Activated naive CD4-positive, alpha-beta T cell treated with anti-CD3 and anti-CD28 coated beads, Interleukin-2, amount 50 U/mL, for 72 hours (primary cell): ENCODE data around the gene FBXL15. TPM values are rescaled to one million over a fixed set of nuclear protein-coding genes. Genes with fewer than 3 reads are reported as not detected.
A peak's percentile ranks its signal among the peaks of the same experiment; 100 is the strongest.
"Not testable (repeated sequence)": the region's sequence is repeated elsewhere in the genome, so short reads cannot be mapped to it uniquely, and the experiment has no call there.

ENCODE experiments used
- ATAC-seq, 2 donors: fragments of 150-1000 bp; cut with Tn5 transposase; 2 replicates each; pipeline ENCODE4 v1.10.0; 2021; ENCODE audit warnings: mild to moderate bottlenecking in 2 of 2, moderate library complexity in 2 of 2
- DNase-seq, 2 donors: peaks; one replicate each; pipeline ENCODE4 v3.0.0; 2021 to 2022; ENCODE audit warnings: low spot score in 2 of 2
- H3K27ac Mint-ChIP-seq, 2 donors: one replicate each; pipeline ENCODE4 v1.8.0; 2022; ENCODE audit warnings: mild to moderate bottlenecking in 2 of 2, mixed read lengths in 2 of 2
- H3K36me3 Mint-ChIP-seq, 2 donors: one replicate each; pipeline ENCODE4 v1.8.0; 2022; ENCODE audit warnings: mixed read lengths in 2 of 2
- H3K9me3 Mint-ChIP-seq, 2 donors: one replicate each; pipeline ENCODE4 v1.8.0; 2022; ENCODE audit warnings: mixed read lengths in 2 of 2
- total RNA-seq, 2 donors: library from RNA; stranded (reverse); gene quantifications; one replicate each; pipeline ENCODE4 v1.2.3, GENCODE V29; 2022

Gene FBXL15
- total RNA-seq, 2 donors from 2014 or later = 12.9 to 27.4 TPM

DNA sequence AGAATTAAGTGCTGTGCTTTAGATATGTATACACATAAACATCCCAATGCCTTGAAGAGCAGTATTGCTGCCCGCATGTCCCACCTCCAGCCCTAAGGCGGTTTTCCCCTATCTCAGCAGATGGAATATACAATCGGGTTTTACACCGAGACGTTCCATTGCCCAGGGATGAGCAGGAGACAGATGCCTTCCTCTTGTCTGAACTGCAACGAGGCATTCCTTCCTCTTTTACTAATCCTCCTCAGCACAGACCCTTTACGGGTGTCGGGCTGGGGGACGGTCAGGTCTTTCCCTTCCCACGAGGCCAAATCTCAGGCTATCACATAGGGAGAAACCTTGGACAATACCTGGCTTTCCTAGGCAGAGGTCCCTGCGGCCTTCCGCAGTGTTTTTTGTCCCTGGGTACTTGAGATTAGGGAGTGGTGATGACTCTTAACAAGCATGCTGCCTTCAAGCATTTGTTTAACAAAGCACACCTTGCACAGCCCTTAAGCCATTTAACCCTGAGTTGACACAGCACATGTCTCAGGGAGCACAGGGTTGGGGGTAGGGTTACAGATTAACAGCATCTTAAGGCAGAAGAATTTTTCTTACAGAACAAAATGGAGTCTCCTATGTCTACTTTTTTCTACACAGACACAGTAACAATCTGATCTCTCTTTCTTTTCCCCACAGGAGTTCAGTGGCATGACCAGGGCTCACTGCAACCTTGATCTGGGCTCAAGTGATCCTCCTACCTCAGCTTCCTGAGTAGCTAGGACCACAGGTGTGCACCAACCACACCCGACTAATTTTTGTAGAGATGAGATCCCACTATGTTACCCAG is 34.2 kb downstream of the FBXL15 start:
- not testable (repeated sequence) for DNase-seq, ATAC-seq, H3K9me3 Mint-ChIP-seq
- peak overlapping the region in 1 of 2 donors; percentile 46 for H3K27ac Mint-ChIP-seq
- H3K36me3 Mint-ChIP-seq = peaks cover 21 to 23% of the 10 kb centered on the region in 2 donors

DNA sequence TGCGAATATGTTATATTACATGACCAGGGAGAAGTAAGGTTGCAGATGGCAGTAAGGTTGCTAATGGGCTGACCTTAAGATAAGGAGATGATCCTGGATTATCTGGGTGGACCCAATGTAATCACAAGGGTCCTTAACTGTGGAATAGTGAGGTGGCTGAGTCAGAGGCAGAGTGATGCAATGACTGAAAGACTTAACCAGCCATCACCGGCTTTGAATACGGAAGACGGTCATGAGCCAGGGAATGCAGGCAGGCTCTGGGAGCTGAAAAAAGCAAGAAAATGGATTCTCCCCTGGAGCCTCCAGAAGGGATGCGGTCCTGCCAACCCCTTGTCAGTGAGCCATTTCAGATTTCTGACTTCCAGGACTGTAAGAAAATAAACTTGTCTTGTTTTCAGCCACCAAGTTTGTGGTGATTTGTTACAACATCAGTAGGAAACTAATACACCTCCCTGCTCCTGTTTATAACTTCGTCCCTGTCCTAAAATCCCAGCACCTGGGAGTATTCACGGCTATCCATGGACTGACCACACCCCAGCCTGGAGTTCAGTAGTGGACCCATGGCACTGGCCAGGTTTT is 35.3 kb downstream of the FBXL15 start:
- H3K9me3 Mint-ChIP-seq = no peaks in the 10 kb centered on the region
- no peak overlapping the region for H3K27ac Mint-ChIP-seq
- DNase-seq (no peak), ATAC-seq (no peak)
- H3K36me3 Mint-ChIP-seq = peaks cover 17 to 23% of the 10 kb centered on the region in 2 donors

DNA sequence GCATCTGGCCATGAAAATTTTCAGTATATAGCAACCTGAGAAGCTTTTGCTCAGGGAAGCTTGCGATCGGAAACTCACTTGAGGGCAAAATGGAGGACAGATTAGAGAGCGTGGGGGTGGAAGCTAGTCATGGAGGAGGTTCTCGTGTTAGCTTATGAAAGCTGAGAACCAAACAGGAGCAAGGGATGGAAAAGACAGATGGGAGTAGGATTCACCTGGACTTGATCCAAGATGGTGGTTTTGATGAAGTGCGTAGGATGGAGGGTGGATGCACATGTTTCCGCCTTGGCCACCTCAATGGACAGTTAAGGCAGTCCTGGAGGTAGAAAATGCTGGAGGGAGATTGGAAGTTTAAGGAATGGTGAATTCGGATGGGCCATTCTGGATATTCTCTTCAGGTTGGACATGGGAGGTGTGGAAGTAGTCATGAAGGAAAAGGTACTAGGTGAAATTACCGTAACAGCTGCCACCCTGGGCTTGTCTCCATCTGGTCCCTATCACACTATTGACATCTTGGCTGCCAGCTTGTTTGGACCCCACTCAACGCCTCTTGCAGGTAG is 37.0 kb downstream of the FBXL15 start:
- DNase-seq = no peak
- no peak overlapping the region for H3K27ac Mint-ChIP-seq
- no peaks in the 10 kb centered on the region for H3K9me3 Mint-ChIP-seq
- peaks cover 14 to 20% of the 10 kb centered on the region in 2 donors for H3K36me3 Mint-ChIP-seq
- no peak for ATAC-seq

DNA sequence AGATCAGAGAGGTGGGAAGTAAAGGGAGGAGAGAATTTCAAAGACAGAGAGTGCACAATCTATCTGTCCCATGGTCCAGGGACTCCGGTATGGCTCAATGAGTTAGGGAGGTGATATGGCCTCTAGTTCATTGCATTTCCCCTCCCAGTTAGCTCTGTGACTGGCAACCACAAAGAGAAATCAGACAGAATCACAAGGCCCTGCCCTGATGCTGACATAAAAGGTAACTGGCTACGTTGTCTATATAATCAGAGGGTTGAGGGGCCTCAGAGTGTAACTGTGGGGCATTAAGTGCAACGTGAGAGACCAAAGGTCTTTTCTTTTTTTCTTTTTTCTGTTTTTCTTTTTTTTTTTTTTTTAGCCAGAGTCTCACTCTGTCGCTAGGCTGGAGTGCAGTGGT is 38.0 kb downstream of the FBXL15 start:
- H3K36me3 Mint-ChIP-seq = peaks cover 8 to 13% of the 10 kb centered on the region in 2 donors
- no peak overlapping the region for H3K27ac Mint-ChIP-seq
- H3K9me3 Mint-ChIP-seq = no peaks in the 10 kb centered on the region
- DNase-seq (no peak), ATAC-seq (no peak)

DNA sequence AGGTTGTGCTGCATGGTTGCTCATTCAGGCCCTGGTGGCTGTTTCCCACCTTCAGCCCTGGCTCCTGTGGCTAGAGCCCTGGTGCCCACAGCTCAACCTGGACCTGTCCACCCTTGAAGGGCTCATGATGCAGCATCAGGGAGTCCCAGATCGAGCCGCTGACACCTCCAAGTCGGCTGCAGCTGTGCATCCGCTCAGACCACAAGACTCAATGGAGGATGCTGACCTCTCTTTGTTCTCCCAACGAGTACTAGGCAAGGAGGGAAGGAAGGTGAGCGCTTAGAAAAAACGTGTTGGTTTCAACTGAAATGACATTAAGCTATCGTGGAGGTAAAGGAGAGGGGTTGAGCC is 40.2 kb downstream of the FBXL15 start:
- DNase-seq (no peak), ATAC-seq (peak; percentile 47 to 62)
- peak overlapping the region; percentile 83 for H3K27ac Mint-ChIP-seq
- peaks cover 6 to 8% of the 10 kb centered on the region in 2 donors for H3K36me3 Mint-ChIP-seq
- H3K9me3 Mint-ChIP-seq = no peaks in the 10 kb centered on the region

DNA sequence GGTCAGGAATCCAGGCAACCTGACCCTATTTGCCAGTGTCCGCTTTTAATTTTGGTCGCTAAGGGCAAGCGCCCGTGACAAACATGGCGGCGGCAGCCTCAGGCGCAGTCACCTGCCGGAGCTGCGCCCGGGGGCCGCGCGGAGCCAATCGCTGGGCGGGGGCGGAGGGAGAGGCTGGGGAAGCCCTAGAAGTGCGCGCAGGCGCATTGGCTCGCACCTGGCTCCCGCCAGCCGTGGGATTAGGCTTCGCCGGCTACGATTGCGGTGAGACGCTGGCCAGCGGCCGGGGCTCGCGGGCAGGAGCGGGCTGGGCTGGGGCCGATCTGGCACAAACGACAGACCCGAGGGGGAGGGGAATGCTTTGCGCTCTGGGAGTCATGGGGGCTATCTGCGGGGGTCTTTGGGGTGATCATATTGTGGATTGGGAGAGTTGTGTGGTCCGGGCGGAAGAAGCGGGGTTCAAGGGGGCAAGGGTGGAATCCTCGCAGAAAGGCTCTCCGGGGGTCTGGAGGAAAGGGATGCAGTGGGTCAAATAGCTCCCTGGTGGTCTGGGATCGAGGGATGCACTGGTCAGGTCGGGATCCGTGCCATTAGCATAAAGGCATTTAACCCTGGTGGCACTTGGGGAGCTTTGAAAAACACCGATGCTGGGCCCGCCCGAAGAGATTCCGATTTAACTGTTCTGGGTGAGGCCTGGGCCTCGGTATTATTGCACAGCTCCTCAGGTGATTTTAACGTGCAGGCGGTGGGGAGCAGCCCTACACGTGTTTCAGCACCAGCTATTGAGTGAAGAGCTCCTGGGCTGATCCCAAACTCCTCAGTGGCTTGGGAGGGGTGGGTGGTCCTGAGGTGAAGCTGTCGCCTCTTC is 40.8 kb downstream of the FBXL15 start:
- ATAC-seq (peak; percentile 97 to 98), DNase-seq (peak; percentile 95 to 96)
- Mint-ChIP-seq H3K9me3 (no peaks in the 10 kb centered on the region), H3K36me3 (peaks cover 6 to 8% of the 10 kb centered on the region in 2 donors), H3K27ac (peak overlapping the region; percentile 83 to 96)

DNA sequence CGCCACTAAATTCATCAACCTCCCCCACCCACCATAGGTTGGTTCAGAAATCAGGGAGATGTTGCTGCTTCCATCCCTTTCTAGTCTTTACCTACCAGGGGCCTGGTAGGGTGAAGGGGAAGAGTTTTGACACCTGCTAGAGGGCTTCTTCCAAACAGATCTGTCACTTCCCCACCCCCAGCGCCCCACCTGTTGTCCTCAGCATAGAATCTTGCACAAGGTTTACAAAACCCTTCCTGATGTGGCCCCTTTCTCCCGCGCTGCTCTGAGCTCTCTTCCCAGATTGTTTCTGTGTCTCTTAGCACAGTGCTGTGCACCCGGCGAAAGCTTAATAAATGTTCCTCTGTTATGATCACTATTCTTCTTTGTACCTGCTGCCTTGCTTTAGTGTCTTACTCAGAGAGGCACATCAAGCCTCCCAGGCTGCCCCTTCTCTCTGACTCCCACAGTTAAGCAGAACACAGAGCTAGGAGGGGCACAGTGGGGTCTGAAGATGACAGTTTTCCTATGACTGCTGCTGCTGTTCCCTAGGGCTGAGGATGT is 41.9 kb downstream of the FBXL15 start:
- no peak for DNase-seq
- peaks cover 2 to 8% of the 10 kb centered on the region in 2 donors for H3K36me3 Mint-ChIP-seq
- H3K27ac Mint-ChIP-seq = no peak overlapping the region
- ATAC-seq = no peak
- no peaks in the 10 kb centered on the region for H3K9me3 Mint-ChIP-seq

DNA sequence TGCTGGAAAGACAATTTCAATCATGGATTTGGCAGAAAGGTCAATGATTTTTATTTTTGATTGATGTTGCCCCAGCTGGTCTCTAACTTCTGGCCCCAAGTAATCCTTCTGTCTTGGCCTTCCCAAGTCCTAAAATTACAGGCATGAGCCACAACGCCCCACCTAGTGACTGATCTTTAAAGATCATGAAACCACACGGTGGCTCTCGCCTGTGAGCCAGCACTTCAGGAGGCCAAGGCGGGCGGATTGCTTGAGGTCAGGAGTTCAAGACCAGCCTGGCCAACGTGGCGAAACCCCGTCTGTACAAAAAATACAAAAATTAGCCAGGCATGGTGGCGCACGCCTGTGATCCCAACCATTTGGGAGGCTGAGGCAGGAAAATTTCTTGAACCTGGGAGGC is 43.3 kb downstream of the FBXL15 start:
- peaks cover 0 to 8% of the 10 kb centered on the region in 2 donors for H3K36me3 Mint-ChIP-seq
- no peaks in the 10 kb centered on the region for H3K9me3 Mint-ChIP-seq
- DNase-seq (no peak), ATAC-seq (no peak)
- no peak overlapping the region for H3K27ac Mint-ChIP-seq

DNA sequence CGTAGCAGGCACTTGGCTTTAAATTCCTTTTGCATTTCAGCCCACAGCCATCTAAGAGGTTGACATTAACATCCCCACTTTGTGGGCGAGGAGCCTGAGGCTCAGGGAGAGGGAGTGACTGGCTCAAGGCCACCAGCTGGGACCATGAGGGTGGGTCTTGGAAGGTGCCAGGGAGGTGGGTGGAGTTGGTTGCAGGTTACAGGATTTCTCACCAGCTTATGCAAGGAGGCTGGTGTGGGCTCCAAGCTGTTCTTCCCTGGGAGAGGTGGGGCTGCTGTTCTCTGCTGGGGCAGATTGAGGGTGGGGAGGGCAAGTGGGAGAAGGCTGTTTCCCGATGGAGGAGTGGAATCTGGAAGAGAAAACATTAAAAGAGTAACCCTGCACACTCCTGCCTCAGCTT is 44.8 kb downstream of the FBXL15 start:
- DNase-seq (no peak), ATAC-seq (no peak)
- H3K27ac Mint-ChIP-seq = no peak overlapping the region
- H3K9me3 Mint-ChIP-seq = no peaks in the 10 kb centered on the region
- H3K36me3 Mint-ChIP-seq = peaks cover 0 to 8% of the 10 kb centered on the region in 2 donors

DNA sequence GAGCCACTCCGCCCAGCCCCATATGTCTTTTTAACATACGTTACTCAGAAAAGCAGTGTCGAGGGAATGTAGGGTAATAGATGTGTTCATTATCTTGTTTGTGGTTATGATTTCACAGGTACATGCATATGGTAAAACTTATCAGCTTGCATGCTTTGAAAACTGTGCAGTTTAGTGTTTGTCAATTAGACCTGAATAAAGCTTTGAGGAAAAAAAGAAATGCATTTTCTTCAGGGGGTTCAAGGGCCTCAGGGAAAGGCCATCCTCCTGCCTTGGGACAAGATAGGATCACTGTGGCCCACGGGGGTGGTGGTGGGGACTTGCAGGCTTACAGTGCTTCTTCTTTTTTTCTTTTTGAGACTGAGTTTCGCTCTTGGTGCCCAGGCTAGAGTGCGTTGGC is 46.7 kb downstream of the FBXL15 start:
- H3K9me3 Mint-ChIP-seq = no peaks in the 10 kb centered on the region
- no peak overlapping the region for H3K27ac Mint-ChIP-seq
- no peaks in the 10 kb centered on the region for H3K36me3 Mint-ChIP-seq
- ATAC-seq (no peak), DNase-seq (no peak)

DNA sequence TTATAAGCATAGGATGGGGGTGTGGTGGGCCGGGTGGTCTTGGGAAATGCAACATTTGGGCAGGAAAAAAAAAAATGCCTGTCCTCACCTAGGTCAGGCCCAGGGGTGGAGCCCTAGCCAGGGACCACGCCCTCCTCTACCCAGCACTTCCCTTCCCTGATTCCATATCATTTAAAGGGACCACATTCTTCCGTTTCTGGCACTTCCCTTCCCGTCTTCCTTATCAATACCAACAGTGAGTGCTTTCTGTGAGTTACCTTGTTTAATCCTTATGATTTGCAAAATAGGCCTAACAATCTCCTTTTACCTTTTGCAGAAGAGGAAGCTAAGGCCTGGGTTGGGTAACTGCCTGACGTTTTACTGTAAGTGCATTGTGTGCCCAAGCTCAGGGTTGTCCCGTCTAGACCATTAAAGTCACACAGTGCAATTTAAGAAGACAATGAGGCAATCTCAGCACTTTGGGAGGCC is 47.4 kb downstream of the FBXL15 start:
- H3K9me3 Mint-ChIP-seq = no peaks in the 10 kb centered on the region
- no peak for ATAC-seq
- no peak for DNase-seq
- no peaks in the 10 kb centered on the region for H3K36me3 Mint-ChIP-seq
- H3K27ac Mint-ChIP-seq = no peak overlapping the region

DNA sequence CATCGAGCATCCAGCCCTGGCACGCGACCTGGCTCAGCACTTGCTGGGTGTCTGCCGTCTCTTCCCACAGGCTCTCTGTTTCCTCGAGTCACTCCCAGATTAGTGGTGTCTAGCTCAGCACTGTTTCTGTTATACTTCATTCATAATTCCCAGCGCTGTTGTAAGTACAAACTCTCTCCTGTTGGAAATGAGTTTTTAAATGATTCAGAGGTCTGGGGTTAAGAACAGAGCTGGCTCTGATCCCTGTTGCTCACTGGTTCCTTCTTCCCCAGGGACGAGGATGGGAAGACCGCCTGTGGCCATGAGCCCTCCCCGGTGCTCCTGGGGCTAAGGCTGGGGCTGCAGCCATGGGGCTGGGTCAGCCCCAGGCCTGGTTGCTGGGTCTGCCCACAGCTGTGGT is 48.0 kb downstream of the FBXL15 start:
- ATAC-seq (no peak), DNase-seq (no peak)
- H3K36me3 Mint-ChIP-seq = no peaks in the 10 kb centered on the region
- no peak overlapping the region for H3K27ac Mint-ChIP-seq
- no peaks in the 10 kb centered on the region for H3K9me3 Mint-ChIP-seq

DNA sequence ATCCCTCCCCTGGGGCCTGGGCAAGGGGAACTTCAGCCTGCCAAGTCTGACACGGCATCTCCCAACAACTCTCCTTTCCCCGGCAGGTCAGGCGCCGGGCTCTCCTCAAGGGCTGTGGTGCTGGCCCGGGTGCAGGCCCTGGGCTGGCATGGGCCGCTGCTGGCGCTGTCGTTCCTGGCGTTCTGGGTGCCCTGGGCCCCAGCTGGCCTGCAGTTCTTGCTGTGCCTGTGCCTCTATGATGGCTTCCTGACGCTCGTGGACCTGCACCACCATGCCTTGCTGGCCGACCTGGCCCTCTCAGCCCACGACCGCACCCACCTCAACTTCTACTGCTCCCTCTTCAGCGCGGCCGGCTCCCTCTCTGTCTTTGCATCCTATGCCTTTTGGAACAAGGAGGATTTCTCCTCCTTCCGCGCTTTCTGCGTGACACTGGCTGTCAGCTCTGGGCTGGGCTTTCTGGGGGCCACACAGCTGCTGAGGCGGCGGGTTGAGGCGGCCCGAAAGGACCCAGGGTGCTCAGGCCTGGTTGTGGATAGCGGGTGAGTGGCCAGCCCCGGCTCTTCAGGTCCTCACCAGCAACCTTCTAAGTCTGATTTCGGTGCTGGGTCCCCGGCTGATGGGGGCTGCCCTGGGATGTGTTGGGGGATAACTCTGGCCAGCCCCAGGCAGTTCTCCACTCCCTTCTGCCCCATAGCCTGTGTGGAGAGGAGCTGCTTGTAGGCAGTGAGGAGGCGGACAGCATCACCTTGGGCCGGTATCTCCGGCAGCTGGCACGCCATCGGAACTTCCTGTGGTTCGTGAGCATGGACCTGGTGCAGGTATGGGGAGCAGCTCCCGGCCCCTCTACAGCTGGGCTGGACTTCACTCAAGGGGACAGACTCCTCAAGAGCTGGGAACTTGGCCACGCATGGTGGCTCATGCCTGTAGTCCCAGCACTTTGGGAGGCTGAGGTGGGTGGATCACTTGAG is 50.2 kb downstream of the FBXL15 start:
- ATAC-seq = no peak
- peaks cover 0 to 6% of the 10 kb centered on the region in 2 donors for H3K36me3 Mint-ChIP-seq
- no peak overlapping the region for H3K27ac Mint-ChIP-seq
- H3K9me3 Mint-ChIP-seq = no peaks in the 10 kb centered on the region
- DNase-seq = no peak
